ENCODE measurements around the gene ERC2. TPM values are rescaled to one million over a fixed set of nuclear protein-coding genes. Genes with fewer than 3 reads are reported as not detected.

The ERC2 gene
- total RNA-seq, 4 donors from 2014 or later, result 0.81 to 2.9 (median 1.6) TPM

- 33 to 38% methylated on average over 1 of the region's 1 CpG for WGBS, 2 donors (ENCODE audit: low coverage in 1 of 2)
- no peaks in the 10 kb centered on the region for H3K36me3 ChIP-seq
- H3K27me3 ChIP-seq, result peaks cover 29% of the 10 kb centered on the region
- ATAC-seq, result no peak
- TF ChIP-seq CTCF (IDR thresholded peaks at IDR 0.05) (no peak), POLR2AphosphoS5 (IDR thresholded peaks at IDR 0.05) (no peak), POLR2A (IDR thresholded peaks at IDR 0.05) (no peak), EP300 (IDR thresholded peaks at IDR 0.05) (no peak)
- H3K4me3 ChIP-seq, result no peak overlapping the region
- H3K9me3 ChIP-seq, result no peaks in the 10 kb centered on the region
- no peaks in the 10 kb centered on the region for H3K4me1 ChIP-seq
- no peak overlapping the region for H3K27ac ChIP-seq
Observed at GRCh38 chr3:56459104-56459496, 9.2 kb downstream of the ERC2 start.

DNA sequence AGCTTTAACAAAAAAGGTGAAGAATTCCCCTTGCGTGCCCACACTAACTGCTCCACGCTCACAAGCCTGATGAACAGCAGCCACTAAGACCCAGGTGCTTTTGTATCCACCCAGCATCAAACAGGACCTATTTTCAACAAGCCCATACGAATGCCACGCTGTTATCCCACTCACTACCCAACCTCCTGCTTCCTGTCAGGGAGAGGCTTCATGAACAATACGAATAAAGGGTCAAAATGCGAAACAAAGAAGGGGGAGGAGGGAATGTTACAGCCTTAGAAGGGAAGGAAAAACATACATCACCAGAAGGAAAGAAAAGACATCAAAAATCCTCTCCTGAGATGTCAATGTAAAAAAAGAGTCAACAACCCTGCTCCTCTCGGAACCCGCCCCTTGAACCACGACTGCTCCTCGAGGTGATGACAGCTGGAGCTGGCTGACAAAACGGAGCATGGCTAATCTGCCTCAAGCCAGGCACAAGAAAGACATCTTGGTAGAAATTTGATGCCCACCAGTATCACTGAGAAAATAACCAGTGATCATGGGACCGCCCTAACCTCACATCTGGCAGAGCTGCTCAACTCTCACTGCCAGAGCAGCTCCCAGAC is 9.7 kb downstream of the ERC2 start:
- ATAC-seq, result no peak
- no peaks in the 10 kb centered on the region for H3K9me3 ChIP-seq
- H3K4me3 ChIP-seq, result no peak overlapping the region
- TF ChIP-seq EP300 (IDR thresholded peaks at IDR 0.05) (no peak), POLR2A (IDR thresholded peaks at IDR 0.05) (no peak), CTCF (IDR thresholded peaks at IDR 0.05) (no peak), POLR2AphosphoS5 (IDR thresholded peaks at IDR 0.05) (no peak)
- H3K36me3 ChIP-seq, result no peaks in the 10 kb centered on the region
- peaks cover 24% of the 10 kb centered on the region for H3K27me3 ChIP-seq
- H3K4me1 ChIP-seq, result no peaks in the 10 kb centered on the region
- no peak overlapping the region for H3K27ac ChIP-seq
- 43 to 47% methylated on average over 7 to 10 of the region's 12 CpGs for WGBS, 2 donors (ENCODE audit: low coverage in 1 of 2)

- peaks cover 14% of the 10 kb centered on the region for H3K27me3 ChIP-seq
- no peaks in the 10 kb centered on the region for H3K36me3 ChIP-seq
- WGBS, 2 donors (ENCODE audit: low coverage in 1 of 2), result 20 to 30% methylated on average over 1 of the region's 1 CpG
- no peaks in the 10 kb centered on the region for H3K4me1 ChIP-seq
- H3K9me3 ChIP-seq, result no peaks in the 10 kb centered on the region
- TF ChIP-seq CTCF (IDR thresholded peaks at IDR 0.05), result no peak
- no peak for TF ChIP-seq POLR2AphosphoS5 (IDR thresholded peaks at IDR 0.05)
- no peak for TF ChIP-seq POLR2A (IDR thresholded peaks at IDR 0.05)
- no peak for TF ChIP-seq EP300 (IDR thresholded peaks at IDR 0.05)
- no peak overlapping the region for H3K27ac ChIP-seq
- no peak overlapping the region for H3K4me3 ChIP-seq
- no peak for ATAC-seq
Observed at GRCh38 chr3:56456117-56456516, 12.2 kb downstream of the ERC2 start.

GRCh38 chr3:56453011-56453410 is 15.3 kb downstream of the ERC2 start:
- no peak overlapping the region for H3K27ac ChIP-seq
- no peak for TF ChIP-seq POLR2AphosphoS5 (IDR thresholded peaks at IDR 0.05)
- TF ChIP-seq EP300 (IDR thresholded peaks at IDR 0.05), result no peak
- H3K4me3 ChIP-seq, result no peak overlapping the region
- ATAC-seq, result no peak
- no peaks in the 10 kb centered on the region for H3K4me1 ChIP-seq
- no peaks in the 10 kb centered on the region for H3K9me3 ChIP-seq
- peaks cover 8% of the 10 kb centered on the region for H3K27me3 ChIP-seq
- H3K36me3 ChIP-seq, result no peaks in the 10 kb centered on the region
- 50% methylated on average over 1 of the region's 1 CpG; no CpG with 5 or more reads in 1 of the 2 donors for WGBS, 2 donors (ENCODE audit: low coverage in 1 of 2)

DNA sequence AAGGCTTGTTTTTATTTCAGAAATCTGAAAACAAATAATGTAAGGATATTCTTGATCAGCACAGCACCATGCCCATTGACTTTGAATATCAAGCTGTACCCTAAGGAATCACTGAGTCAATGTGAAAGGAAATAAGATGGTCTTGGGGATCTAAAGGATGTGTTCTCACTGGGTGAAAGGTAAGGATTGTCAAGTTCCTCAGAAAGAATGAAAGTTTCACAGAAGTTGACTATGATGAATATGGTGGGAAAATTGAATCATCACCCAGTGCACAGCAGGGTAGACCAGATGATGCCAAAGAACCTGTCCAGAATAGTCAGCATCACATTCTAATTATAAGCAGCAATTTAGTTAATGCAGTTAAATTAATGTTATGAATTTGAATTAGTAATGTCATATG is 16.2 kb downstream of the ERC2 start:
- Histone ChIP-seq H3K9me3 (no peaks in the 10 kb centered on the region), H3K27me3 (peaks cover 13% of the 10 kb centered on the region), H3K4me1 (no peaks in the 10 kb centered on the region), H3K4me3 (no peak overlapping the region), H3K27ac (no peak overlapping the region), H3K36me3 (no peaks in the 10 kb centered on the region)
- ATAC-seq, result no peak
- TF ChIP-seq POLR2AphosphoS5 (IDR thresholded peaks at IDR 0.05) (no peak), CTCF (IDR thresholded peaks at IDR 0.05) (no peak), POLR2A (IDR thresholded peaks at IDR 0.05) (no peak), EP300 (IDR thresholded peaks at IDR 0.05) (no peak)
